ENCODE data around the gene PSD4.

PSD4 gene

GRCh38 chr2:113157897-113158753 lies 15.6 kb upstream of the PSD4 start:
- DNase-seq (ENCODE audit: low read depth): peak; percentile 32
- TF ChIP-seq CTCF (conservative IDR thresholded peaks at IDR 0.05; ENCODE audit: low read length): no peak
- peak overlapping the region; percentile 61 for H3K4me3 ChIP-seq (ENCODE audit: low read length)

GRCh38 chr2:113158884-113159553 lies 14.8 kb upstream of the PSD4 start:
- no peak for TF ChIP-seq CTCF (conservative IDR thresholded peaks at IDR 0.05; ENCODE audit: low read length)
- no peak overlapping the region for H3K4me3 ChIP-seq (ENCODE audit: low read length)
- no peak for DNase-seq (ENCODE audit: low read depth)

- TF ChIP-seq CTCF (conservative IDR thresholded peaks at IDR 0.05; ENCODE audit: low read length): no peak
- no peak overlapping the region for H3K4me3 ChIP-seq (ENCODE audit: low read length)
Measured at GRCh38 chr2:113160248-113160647, 13.5 kb upstream of the PSD4 start.

GRCh38 chr2:113160962-113161361 lies 12.8 kb upstream of the PSD4 start:
- no peak for TF ChIP-seq CTCF (conservative IDR thresholded peaks at IDR 0.05; ENCODE audit: low read length)
- no peak overlapping the region for H3K4me3 ChIP-seq (ENCODE audit: low read length)
- DNase-seq (ENCODE audit: low read depth): no peak

More at GRCh38 chr2:113160248-113160647, 13.5 kb upstream of the PSD4 start:
- DNase-seq (ENCODE audit: low read depth): no peak

GRCh38 chr2:113162173-113162572 lies 11.6 kb upstream of the PSD4 start:
- no peak for TF ChIP-seq CTCF (conservative IDR thresholded peaks at IDR 0.05; ENCODE audit: low read length)
- H3K4me3 ChIP-seq (ENCODE audit: low read length): no peak overlapping the region
- DNase-seq (ENCODE audit: low read depth): no peak

- no peak for DNase-seq (ENCODE audit: low read depth)
- H3K4me3 ChIP-seq (ENCODE audit: low read length): no peak overlapping the region
- no peak for TF ChIP-seq CTCF (conservative IDR thresholded peaks at IDR 0.05; ENCODE audit: low read length)
Measured at GRCh38 chr2:113162869-113163268, 10.9 kb upstream of the PSD4 start.

All from AG10803 (cell line).